ENCODE measurements around the gene IL27RA. TPM values are rescaled to one million over a fixed set of nuclear protein-coding genes. Genes with fewer than 3 reads are reported as not detected.

Gene IL27RA
- total and polyA plus RNA-seq, 2 donors (not counting 1 experiment from before 2014, with no cell fraction given): 36.2 to 38.6 TPM

GRCh38 chr19:14101003-14101545 is 69.5 kb downstream of the IL27RA start:
- H3K4me3 Mint-ChIP-seq: no peak overlapping the region
- Histone ChIP-seq H3K9ac (ENCODE audit: low read length) (no peak overlapping the region), H3K4me3 (ENCODE audit: control extremely low read depth in 1 of 5, extremely low read depth in 1 of 5, insufficient read depth in 1 of 5, low read depth in 2 of 5, low read length in 4 of 5) (no peak overlapping the region), H2AFZ (ENCODE audit: insufficient read depth, low read depth, low read length, poor library complexity, severe bottlenecking) (no peak overlapping the region), H3K36me3 (replicated peaks in 1 of 2; ENCODE audit: control extremely low read depth in 1 of 2, control insufficient read depth in 1 of 2, extremely low read depth in 1 of 2, insufficient read depth in 2 of 2, low read length in 1 of 2) (peaks cover 0 to 41% of the 10 kb centered on the region in 2 experiments), H3K27ac (ENCODE audit: low read length in 2 of 2) (no peak overlapping the region), H3K27me3 (replicated peaks in 1 of 4; ENCODE audit: control extremely low read depth in 1 of 4, control insufficient read depth in 3 of 4, insufficient read depth in 4 of 4, low read length in 3 of 4) (no peaks in the 10 kb centered on the region), H3K4me1 (ENCODE audit: control insufficient read depth in 2 of 2, insufficient read depth in 2 of 2, low read length in 2 of 2) (no peaks in the 10 kb centered on the region), H3K9me3 (ENCODE audit: control extremely low read depth in 1 of 3, control insufficient read depth in 2 of 3, insufficient read depth in 1 of 3, low read length in 2 of 3) (no peaks in the 10 kb centered on the region), H3K4me2 (replicated peaks; ENCODE audit: low read depth, low read length, poor library complexity, severe bottlenecking) (no peak overlapping the region), H4K20me1 (ENCODE audit: control insufficient read depth, insufficient read depth, low read length, poor library complexity, severe bottlenecking) (no peaks in the 10 kb centered on the region), H3K79me2 (ENCODE audit: control insufficient read depth, insufficient read depth, low read length) (peaks cover 2% of the 10 kb centered on the region)
- DNase-seq: no peak
- no peaks in the 10 kb centered on the region for H3K4me1 Mint-ChIP-seq
- no peaks in the 10 kb centered on the region for H3K9me3 Mint-ChIP-seq (ENCODE audit: insufficient read depth)
- H3K27me3 Mint-ChIP-seq: no peaks in the 10 kb centered on the region
- 96% methylated on average over 4 of the region's 6 CpGs for WGBS (ENCODE audit: insufficient coverage)
- intact Hi-C loops (cut with micrococcal nuclease): no loop called here
- TF ChIP-seq CTCF (IDR thresholded peaks at IDR 0.05) (no peak), EZH2 (IDR thresholded peaks at IDR 0.05; ENCODE audit: borderline replicate concordance, insufficient read depth, low read depth, low read length, poor library complexity, severe bottlenecking) (no peak)
- H3K27ac Mint-ChIP-seq: no peak overlapping the region
- ChIA-PET CTCF (no interaction called here), POLR2A (interaction anchor here (0.6 kb wide), 1 partner anchor 287 kb away, joined by 5 read pairs; no protein-coding TSS in a partner anchor)
- no peak for ATAC-seq (ENCODE audit: low read depth)

GRCh38 chr19:14102102-14102696 is 70.6 kb downstream of the IL27RA start:
- Mint-ChIP-seq H3K9me3 (ENCODE audit: insufficient read depth) (no peaks in the 10 kb centered on the region), H3K4me1 (no peaks in the 10 kb centered on the region), H3K27ac (no peak overlapping the region), H3K27me3 (no peaks in the 10 kb centered on the region), H3K4me3 (no peak overlapping the region)
- intact Hi-C loops (cut with micrococcal nuclease): no loop called here
- ATAC-seq (ENCODE audit: low read depth) (no peak), DNase-seq (no peak)
- H3K4me1 ChIP-seq (ENCODE audit: control insufficient read depth in 2 of 2, insufficient read depth in 2 of 2, low read length in 2 of 2): no peaks in the 10 kb centered on the region
- ChIA-PET CTCF (interaction anchor here (1.6 kb wide), 1 partner anchor 21 kb away, joined by 4 read pairs; no protein-coding TSS in a partner anchor), POLR2A (no interaction called here)
- peaks cover 2% of the 10 kb centered on the region for H3K79me2 ChIP-seq (ENCODE audit: control insufficient read depth, insufficient read depth, low read length)
- H3K9me3 ChIP-seq (ENCODE audit: control extremely low read depth in 1 of 3, control insufficient read depth in 2 of 3, insufficient read depth in 1 of 3, low read length in 2 of 3): no peaks in the 10 kb centered on the region
- no peak overlapping the region for H2AFZ ChIP-seq (ENCODE audit: insufficient read depth, low read depth, low read length, poor library complexity, severe bottlenecking)
- no peak overlapping the region for H3K4me3 ChIP-seq (ENCODE audit: control extremely low read depth in 1 of 5, extremely low read depth in 1 of 5, insufficient read depth in 1 of 5, low read depth in 2 of 5, low read length in 4 of 5)
- H3K9ac ChIP-seq (ENCODE audit: low read length): no peak overlapping the region
- no peaks in the 10 kb centered on the region for H3K27me3 ChIP-seq (replicated peaks in 1 of 4; ENCODE audit: control extremely low read depth in 1 of 4, control insufficient read depth in 3 of 4, insufficient read depth in 4 of 4, low read length in 3 of 4)
- TF ChIP-seq CTCF (IDR thresholded peaks at IDR 0.05) (no peak), EZH2 (IDR thresholded peaks at IDR 0.05; ENCODE audit: borderline replicate concordance, insufficient read depth, low read depth, low read length, poor library complexity, severe bottlenecking) (no peak)
- WGBS (ENCODE audit: insufficient coverage): 94% methylated on average over 10 of the region's 11 CpGs
- H3K27ac ChIP-seq (ENCODE audit: low read length in 2 of 2): no peak overlapping the region
- no peaks in the 10 kb centered on the region for H4K20me1 ChIP-seq (ENCODE audit: control insufficient read depth, insufficient read depth, low read length, poor library complexity, severe bottlenecking)
- H3K4me2 ChIP-seq (replicated peaks; ENCODE audit: low read depth, low read length, poor library complexity, severe bottlenecking): no peak overlapping the region
- peaks cover 0 to 32% of the 10 kb centered on the region in 2 experiments for H3K36me3 ChIP-seq (replicated peaks in 1 of 2; ENCODE audit: control extremely low read depth in 1 of 2, control insufficient read depth in 1 of 2, extremely low read depth in 1 of 2, insufficient read depth in 2 of 2, low read length in 1 of 2)
